K562 (cell line): Measurements from ENCODE around the gene C1orf21. TPM values are rescaled to one million over a fixed set of nuclear protein-coding genes. Genes with fewer than 3 reads are reported as not detected.

Experiments
- ATAC-seq: fragments of 200-7000 bp; cut with Tn5 transposase; 3 replicates; pipeline ENCODE4 v1.9.1; 2020; ENCODE audit warnings: moderate library complexity
- BruUV-seq: library from RNA; stranded (reverse); fragments of 400-500 nt; replicated peaks from 2 replicates; lab custom pipeline; 2021; lab: Mats Ljungman, UMichigan
- CTCF ChIA-PET: fragments of 300-600 bp; formaldehyde crosslinking; extraction: SDS; loops from one replicate; lab custom pipeline; 2021; ENCODE audit warnings: low intra/inter-chr PET ratio; lab: Yijun Ruan, JAX
- POLR2A ChIA-PET: fragments of 300-600, 350-650 bp; sonication (Branson Sonifier 250); formaldehyde crosslinking; extraction: SDS; loops from one replicate; lab custom pipeline; 2021; ENCODE audit warnings: antibody characterized with exemption, inconsistent platforms; lab: Yijun Ruan, JAX
- DNase-seq, 4 experiments: peaks; one replicate each; pipeline versions ENCODE4 v3.0.0 to v3.0.0-alpha.2; 2011 to 2018; ENCODE audit warnings: low spot score in 3 of 4, mixed read lengths in 3 of 4; ENCODE audit errors: extremely low read depth in 1 of 4
- FAIRE-seq: peaks from 2 replicates; lab custom pipeline; 2011; peaks lifted over from hg19 to GRCh38; lab: Jason Lieb, UNC
- H2AFZ ChIP-seq: 2 replicates; pipeline ENCODE4 v1.6.0; 2011; ENCODE audit warnings: low read depth, low read length, control low read depth, inconsistent platforms
- H3K27ac ChIP-seq: fragments of 200-600 bp; 3 replicates; pipeline ENCODE4 v1.8.0; 2011; ENCODE audit warnings: low read depth, mild to moderate bottlenecking, control low read depth, inconsistent platforms, low read length, moderate library complexity, mixed read lengths; ENCODE audit errors: extremely low read depth
- H3K27me3 ChIP-seq, 2 experiments: fragments of 300-600 bp in 1 of 2; 2 replicates in 1 of 2; 3 replicates in 1 of 2; pipeline versions ENCODE4 v1.6.0 to v1.8.0; 2011; ENCODE audit warnings: inconsistent platforms in 2 of 2, low read length in 2 of 2, mild to moderate bottlenecking in 1 of 2, mixed read lengths in 1 of 2, moderate library complexity in 1 of 2; ENCODE audit not compliant: control insufficient read depth in 2 of 2, insufficient read depth in 2 of 2
- H3K36me3 ChIP-seq: fragments of 300-600 bp; 3 replicates; pipeline ENCODE4 v1.8.0; 2011; ENCODE audit warnings: mild to moderate bottlenecking, low read length, inconsistent platforms; ENCODE audit not compliant: control insufficient read depth, insufficient read depth
- H3K4me1 ChIP-seq, 2 experiments: fragments of 200-600 bp in 1 of 2; replicated peaks in 1 of 2; 2 replicates in 1 of 2; 3 replicates in 1 of 2; pipeline versions ENCODE4 v1.5.1 to v1.8.0; 2011; ENCODE audit warnings: inconsistent platforms in 2 of 2, low read length in 2 of 2, mild to moderate bottlenecking in 1 of 2, mixed read lengths in 1 of 2, moderate library complexity in 1 of 2; ENCODE audit not compliant: control insufficient read depth in 2 of 2, insufficient read depth in 2 of 2
- H3K4me2 ChIP-seq: 2 replicates; pipeline ENCODE4 v1.6.1; 2011; ENCODE audit warnings: low read length, control low read depth, inconsistent platforms, mixed read lengths; ENCODE audit not compliant: insufficient read depth
- H3K4me3 ChIP-seq: fragments of 200-600 bp; sonication (generic), shearing (Covaris generic); 2 replicates; pipeline ENCODE4 v1.5.1; 2016; ENCODE audit warnings: control low read depth, inconsistent platforms
- H3K79me2 ChIP-seq: fragments of 200-600 bp; 3 replicates; pipeline ENCODE4 v1.8.0; 2011; ENCODE audit warnings: low read length, inconsistent platforms; ENCODE audit not compliant: control insufficient read depth, insufficient read depth
- H3K9ac ChIP-seq, 2 experiments: 2 replicates each; pipeline versions ENCODE4 v1.6.0 to v1.6.1; 2011; ENCODE audit warnings: low read depth in 2 of 2, low read length in 2 of 2, control low read depth in 1 of 2, inconsistent platforms in 1 of 2, mild to moderate bottlenecking in 1 of 2, mixed read lengths in 1 of 2; ENCODE audit not compliant: insufficient read depth in 1 of 2
- H3K9me1 ChIP-seq: one replicate; pipeline ENCODE4 v1.6.0; 2011; ENCODE audit warnings: inconsistent platforms, mild to moderate bottlenecking, low read length, moderate library complexity; ENCODE audit not compliant: control insufficient read depth, insufficient read depth
- H3K9me3 ChIP-seq: replicated peaks from 2 replicates; pipeline ENCODE4 v1.5.1; 2011; ENCODE audit warnings: low read depth, low read length, inconsistent platforms; ENCODE audit not compliant: control insufficient read depth, insufficient read depth
- H4K20me1 ChIP-seq: replicated peaks from 2 replicates; pipeline ENCODE4 v1.6.1; 2011; ENCODE audit warnings: low read length, inconsistent platforms, mixed read lengths; ENCODE audit not compliant: control insufficient read depth, insufficient read depth
- ARID2 ChIP-seq: fragments of 450-650 bp; IDR thresholded peaks from 2 replicates; pipeline ENCODE4 v1.6.1; 2017; ENCODE audit warnings: antibody characterized with exemption, mild to moderate bottlenecking
- BCLAF1 ChIP-seq, 2 experiments: fragments of 450-650 bp in 1 of 2; IDR thresholded peaks; 2 replicates each; pipeline ENCODE4 v1.6.1; 2011 to 2017; ENCODE audit warnings: low read depth in 2 of 2, antibody characterized with exemption in 1 of 2, borderline replicate concordance in 1 of 2, low read length in 1 of 2, mild to moderate bottlenecking in 1 of 2, mixed read lengths in 1 of 2; ENCODE audit not compliant: control insufficient read depth in 1 of 2
- EGR1 ChIP-seq: fragments of 450-650 bp; conservative IDR thresholded peaks from 2 replicates; pipeline ENCODE4 v1.6.1; 2017; ENCODE audit warnings: mild to moderate bottlenecking
- ELK1 ChIP-seq: sonication (generic); formaldehyde crosslinking; IDR thresholded peaks from 2 replicates; pipeline ENCODE4 v1.8.1; 2022; ENCODE audit warnings: missing genetic modification reagents
- PHF21A ChIP-seq: fragments of 450-650 bp; IDR thresholded peaks from 2 replicates; pipeline ENCODE4 v1.6.1; 2017; ENCODE audit warnings: low read depth, borderline replicate concordance
- ZNF121 ChIP-seq: sonication (generic); formaldehyde crosslinking; conservative IDR thresholded peaks from 2 replicates; pipeline ENCODE4 v1.8.0; 2022; ENCODE audit warnings: missing genetic modification reagents
- WGBS: fragments of 100-300 bp; shearing (Covaris generic); methylation state at CpG from one replicate; pipeline ENCODE4 v1.1.6; 2016; ENCODE audit warnings: low coverage, mixed read lengths; ENCODE audit not compliant: insufficient coverage; ENCODE audit errors: missing lambda C conversion rate; 5-methylcytosine and 5-hydroxymethylcytosine counted together
- in situ Hi-C: fragments of 300-500 bp; cut with MboI; formaldehyde crosslinking; loops from 4 replicates; pipeline ENCODE4 v1.15.0; 2018; ENCODE audit warnings: inconsistent platforms, mixed read lengths
- intact Hi-C: fragments of 100-400 bp; cut with micrococcal nuclease; formaldehyde crosslinking; loops from 2 replicates; pipeline ENCODE4 v1.14.2; 2022
- polyA plus RNA-seq, 8 experiments: library from polyadenylated mRNA; depleted of rRNA in 4 of 8; stranded (reverse) in 5 of 8; unstranded in 3 of 8; fragments of >200 nt; fragmentation: Nextera tagmentation in 2 of 8; fragmentation: Illumina TruSeq in 1 of 8; extraction: Ambion mirVana in 2 of 8; extraction: Trizol in 1 of 8; gene quantifications; 2 replicates each; pipeline versions ENCODE4 v1.2.1 to v1.2.3, GENCODE V29; 2011 to 2014; ENCODE audit warnings: inconsistent platforms in 1 of 8, missing spikeins in 1 of 8
- total RNA-seq, 7 experiments: library from RNA; depleted of rRNA in 6 of 7; stranded (reverse); fragments of >200 nt in 6 of 7; fragmentation: Illumina TruSeq in 2 of 7; extraction: Trizol in 2 of 7; gene quantifications; 2 replicates each; pipeline versions ENCODE4 v1.2.1 to v1.2.3, GENCODE V29; 2011 to 2021; ENCODE audit warnings: low replicate concordance in 1 of 7

Gene C1orf21
- total and polyA plus RNA-seq, 9 of the 15 experiments (the other 6 are each of a cell fraction or from before 2014, with no cell fraction given): under 0.01 to 0.31 (median 0.07) TPM

GRCh38 chr1:184409011-184409410 lies 22.2 kb downstream of the C1orf21 start (continued):
- TF ChIP-seq EGR1 (no peak), ELK1 (CRISPR knock-in tag) (no peak), PHF21A (no peak), BCLAF1 (IDR thresholded peaks at IDR 0.05; ENCODE audit: borderline replicate concordance in 1 of 2, control insufficient read depth in 1 of 2, low read depth in 2 of 2, low read length in 1 of 2) (no peak)

- POLR2A ChIA-PET: no interaction called here
- H3K4me3 ChIP-seq: no peak overlapping the region
These were observed 25.6 kb downstream of the C1orf21 start for GRCh38 chr1:184412472-184412871.

More at GRCh38 chr1:184412472-184412871, 25.6 kb downstream of the C1orf21 start:
- no peak overlapping the region for H2AFZ ChIP-seq
- intact Hi-C loops (no loop called here), in situ Hi-C loops (no loop called here)
- TF ChIP-seq ZNF121 (CRISPR knock-in tag) (peak; percentile 36; the same call in 1 of the 2 replicates), ARID2 (no peak)
- no peak overlapping the region for H3K9ac ChIP-seq
- H3K9me1 ChIP-seq: no peaks in the 10 kb centered on the region
- no peaks in the 10 kb centered on the region for H3K4me1 ChIP-seq
- no peak for DNase-seq
- no peak for ATAC-seq
- BruUV-seq: no TSS peak
- WGBS: 0% methylated on average over 1 of the region's 1 CpG
- FAIRE-seq: no peak
- CTCF ChIA-PET: no interaction called here
- H3K79me2 ChIP-seq: no peaks in the 10 kb centered on the region
- H3K4me2 ChIP-seq: no peak overlapping the region
- H3K36me3 ChIP-seq: no peaks in the 10 kb centered on the region
- no peaks in the 10 kb centered on the region for H3K9me3 ChIP-seq
- peaks cover 2 to 5% of the 10 kb centered on the region in 2 experiments; a peak in 4 of 5 replicates for H3K27me3 ChIP-seq
- no peak overlapping the region for H3K27ac ChIP-seq
- H4K20me1 ChIP-seq: no peaks in the 10 kb centered on the region
